Osteoblast (primary cell): ENCODE data around the gene GFOD1. TPM values are rescaled to one million over a fixed set of nuclear protein-coding genes. Genes with fewer than 3 reads are reported as not detected.

ENCODE experiments used
- DNase-seq: peaks from one replicate; pipeline ENCODE4 v3.0.0; 2011; ENCODE audit warnings: low spot score, mixed read lengths; ENCODE audit not compliant: insufficient read length; ENCODE audit errors: missing footprints
- H2AFZ ChIP-seq: 2 replicates; pipeline ENCODE4 v1.6.0; 2011; ENCODE audit warnings: mild to moderate bottlenecking, low read length
- H3K27ac ChIP-seq: 2 replicates; pipeline ENCODE4 v1.5.1; 2011; ENCODE audit warnings: mild to moderate bottlenecking, low read depth, low read length, moderate library complexity
- H3K27me3 ChIP-seq: 2 replicates; pipeline ENCODE4 v1.6.0; 2012; ENCODE audit warnings: mild to moderate bottlenecking, control low read depth, inconsistent platforms, low read length, moderate library complexity; ENCODE audit not compliant: insufficient read depth
- H3K36me3 ChIP-seq: 2 replicates; pipeline ENCODE4 v1.5.1; 2011; ENCODE audit warnings: mild to moderate bottlenecking, low read length, control low read depth, moderate library complexity; ENCODE audit not compliant: insufficient read depth
- H3K4me1 ChIP-seq: 2 replicates; pipeline ENCODE4 v1.5.1; 2011; ENCODE audit warnings: mild to moderate bottlenecking, low read length, control low read depth, moderate library complexity; ENCODE audit not compliant: insufficient read depth
- H3K4me2 ChIP-seq: 2 replicates; pipeline ENCODE4 v1.6.0; 2011; ENCODE audit warnings: mild to moderate bottlenecking, low read length; ENCODE audit not compliant: insufficient read depth
- H3K4me3 ChIP-seq: fragments of 200-600 bp; sonication (generic); 3 replicates; pipeline ENCODE4 v1.5.1; 2012; ENCODE audit warnings: mild to moderate bottlenecking, low read length, inconsistent platforms; ENCODE audit not compliant: insufficient read depth
- H3K79me2 ChIP-seq: 2 replicates; pipeline ENCODE4 v1.6.0; 2012; ENCODE audit warnings: mild to moderate bottlenecking, low read length, control low read depth, inconsistent platforms; ENCODE audit not compliant: insufficient read depth
- H3K9me3 ChIP-seq: 2 replicates; pipeline ENCODE4 v1.5.1; 2011; ENCODE audit warnings: low read depth, low read length, control low read depth
- H4K20me1 ChIP-seq: 2 replicates; pipeline ENCODE4 v1.6.0; 2012; ENCODE audit warnings: mild to moderate bottlenecking, low read length, control low read depth; ENCODE audit not compliant: insufficient read depth
- total RNA-seq: library from RNA; depleted of rRNA; stranded (reverse); fragments of >200 nt; gene quantifications from 2 replicates; pipeline ENCODE4 v1.2.3, GENCODE V29; 2012
- TF ChIP-seq, protein P1 (sequence below): IDR thresholded peaks from 2 replicates; pipeline ENCODE4 v1.5.1; 2011; ENCODE audit warnings: mild to moderate bottlenecking, low read depth, low read length, moderate library complexity; ENCODE audit errors: extremely low read depth

GFOD1 gene
- total RNA-seq, 1 donor = 3.6 TPM

GRCh38 chr6:13425270-13425873, 62.0 kb downstream of the GFOD1 start:
- Histone ChIP-seq H3K4me2 (no peak overlapping the region), H3K27me3 (no peaks in the 10 kb centered on the region), H3K4me3 (no peak overlapping the region), H3K79me2 (no peaks in the 10 kb centered on the region), H4K20me1 (no peaks in the 10 kb centered on the region), H2AFZ (no peak overlapping the region), H3K27ac (no peak overlapping the region), H3K4me1 (peaks cover 12% of the 10 kb centered on the region), H3K36me3 (no peaks in the 10 kb centered on the region), H3K9me3 (no peaks in the 10 kb centered on the region)
- TF ChIP-seq, protein P1, sequence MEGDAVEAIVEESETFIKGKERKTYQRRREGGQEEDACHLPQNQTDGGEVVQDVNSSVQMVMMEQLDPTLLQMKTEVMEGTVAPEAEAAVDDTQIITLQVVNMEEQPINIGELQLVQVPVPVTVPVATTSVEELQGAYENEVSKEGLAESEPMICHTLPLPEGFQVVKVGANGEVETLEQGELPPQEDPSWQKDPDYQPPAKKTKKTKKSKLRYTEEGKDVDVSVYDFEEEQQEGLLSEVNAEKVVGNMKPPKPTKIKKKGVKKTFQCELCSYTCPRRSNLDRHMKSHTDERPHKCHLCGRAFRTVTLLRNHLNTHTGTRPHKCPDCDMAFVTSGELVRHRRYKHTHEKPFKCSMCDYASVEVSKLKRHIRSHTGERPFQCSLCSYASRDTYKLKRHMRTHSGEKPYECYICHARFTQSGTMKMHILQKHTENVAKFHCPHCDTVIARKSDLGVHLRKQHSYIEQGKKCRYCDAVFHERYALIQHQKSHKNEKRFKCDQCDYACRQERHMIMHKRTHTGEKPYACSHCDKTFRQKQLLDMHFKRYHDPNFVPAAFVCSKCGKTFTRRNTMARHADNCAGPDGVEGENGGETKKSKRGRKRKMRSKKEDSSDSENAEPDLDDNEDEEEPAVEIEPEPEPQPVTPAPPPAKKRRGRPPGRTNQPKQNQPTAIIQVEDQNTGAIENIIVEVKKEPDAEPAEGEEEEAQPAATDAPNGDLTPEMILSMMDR = no peak
- DNase-seq = no peak

GRCh38 chr6:13423252-13423651, 64.1 kb downstream of the GFOD1 start:
- Histone ChIP-seq H3K36me3 (no peaks in the 10 kb centered on the region), H3K4me1 (peaks cover 12% of the 10 kb centered on the region), H3K27me3 (no peaks in the 10 kb centered on the region), H2AFZ (no peak overlapping the region), H3K27ac (no peak overlapping the region), H4K20me1 (no peaks in the 10 kb centered on the region), H3K4me2 (no peak overlapping the region), H3K79me2 (no peaks in the 10 kb centered on the region), H3K4me3 (no peak overlapping the region), H3K9me3 (no peaks in the 10 kb centered on the region)
- DNase-seq = peak; percentile 49
- TF ChIP-seq, protein P1 = no peak

DNA sequence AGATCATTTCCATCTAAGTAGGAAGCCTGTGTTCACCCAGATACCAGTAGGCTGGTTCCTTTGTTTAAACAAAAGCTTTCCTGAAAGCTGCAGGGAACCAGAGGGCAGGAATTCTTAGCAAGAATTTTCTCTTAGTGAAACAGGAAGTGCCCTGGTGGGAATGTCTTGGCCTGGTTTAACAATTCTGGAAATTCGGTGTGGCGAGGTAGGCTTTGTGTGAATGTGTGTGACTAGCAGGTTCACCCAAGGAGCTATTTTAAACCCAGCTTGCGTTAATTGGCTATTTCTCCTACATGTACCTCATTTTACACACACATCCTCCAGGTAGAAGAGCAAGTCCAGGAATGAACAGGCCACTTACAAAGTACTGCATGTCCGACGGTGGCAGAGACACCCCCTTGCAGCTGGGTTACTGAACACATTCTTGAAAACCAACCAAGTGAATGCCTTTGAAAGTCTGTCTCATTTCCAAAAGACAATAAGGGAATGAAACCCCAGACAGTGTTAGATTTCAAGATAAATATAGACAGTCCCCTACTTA, 64.6 kb downstream of the GFOD1 start:
- no peak for DNase-seq

DNA sequence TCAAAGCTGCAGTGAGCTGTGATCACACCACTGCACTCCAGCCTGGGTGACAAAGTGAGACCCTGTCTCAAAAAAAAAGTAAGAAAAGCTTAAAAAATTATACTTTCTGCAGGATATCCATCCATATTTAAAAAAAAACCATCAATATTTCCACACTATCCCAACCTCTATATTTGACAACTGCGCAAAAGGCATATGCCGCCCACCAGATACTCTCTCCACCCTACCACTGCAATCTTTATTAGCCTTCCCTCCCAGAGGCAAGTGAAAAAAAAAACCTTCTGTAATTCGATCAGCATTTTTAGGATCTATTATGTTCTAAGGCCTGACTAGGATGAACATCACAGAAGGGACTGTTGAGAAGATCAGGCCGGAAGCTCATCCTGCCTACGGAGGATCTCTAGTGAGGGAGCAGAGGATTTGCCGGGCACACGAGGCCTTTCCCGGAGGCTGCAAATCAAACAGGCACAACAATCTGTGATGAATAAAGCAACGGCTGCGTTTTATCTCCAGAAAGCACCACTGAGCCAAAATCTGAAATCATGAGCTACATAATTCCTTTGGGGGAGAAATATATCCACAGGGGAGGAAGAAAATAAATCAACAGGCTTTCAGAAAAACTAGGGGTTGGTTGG, 65.9 kb downstream of the GFOD1 start:
- Histone ChIP-seq H4K20me1 (no peaks in the 10 kb centered on the region), H3K9me3 (no peaks in the 10 kb centered on the region), H3K79me2 (no peaks in the 10 kb centered on the region), H3K4me2 (no peak overlapping the region), H3K27ac (no peak overlapping the region), H3K36me3 (no peaks in the 10 kb centered on the region), H2AFZ (no peak overlapping the region), H3K4me1 (peaks cover 12% of the 10 kb centered on the region), H3K4me3 (no peak overlapping the region), H3K27me3 (no peaks in the 10 kb centered on the region)
- DNase-seq = no peak
- TF ChIP-seq, protein P1 = no peak

More for the DNA sequence above, 64.6 kb downstream of the GFOD1 start:
- Histone ChIP-seq H3K27me3 (no peaks in the 10 kb centered on the region), H3K36me3 (no peaks in the 10 kb centered on the region), H3K9me3 (no peaks in the 10 kb centered on the region), H3K79me2 (no peaks in the 10 kb centered on the region), H3K4me3 (no peak overlapping the region), H4K20me1 (no peaks in the 10 kb centered on the region), H2AFZ (peak overlapping the region; percentile 39), H3K4me2 (no peak overlapping the region), H3K27ac (no peak overlapping the region), H3K4me1 (peaks cover 12% of the 10 kb centered on the region)
- TF ChIP-seq, protein P1 = no peak
